Measurements from ENCODE around the gene FAM222B. TPM values are rescaled to one million over a fixed set of nuclear protein-coding genes. Genes with fewer than 3 reads are reported as not detected.
"Not testable (repeated sequence)": the region's sequence is repeated elsewhere in the genome, so short reads cannot be mapped to it uniquely, and the experiment has no call there.

FAM222B gene
- polyA plus RNA-seq, 1 donor, result 20.6 TPM

DNA sequence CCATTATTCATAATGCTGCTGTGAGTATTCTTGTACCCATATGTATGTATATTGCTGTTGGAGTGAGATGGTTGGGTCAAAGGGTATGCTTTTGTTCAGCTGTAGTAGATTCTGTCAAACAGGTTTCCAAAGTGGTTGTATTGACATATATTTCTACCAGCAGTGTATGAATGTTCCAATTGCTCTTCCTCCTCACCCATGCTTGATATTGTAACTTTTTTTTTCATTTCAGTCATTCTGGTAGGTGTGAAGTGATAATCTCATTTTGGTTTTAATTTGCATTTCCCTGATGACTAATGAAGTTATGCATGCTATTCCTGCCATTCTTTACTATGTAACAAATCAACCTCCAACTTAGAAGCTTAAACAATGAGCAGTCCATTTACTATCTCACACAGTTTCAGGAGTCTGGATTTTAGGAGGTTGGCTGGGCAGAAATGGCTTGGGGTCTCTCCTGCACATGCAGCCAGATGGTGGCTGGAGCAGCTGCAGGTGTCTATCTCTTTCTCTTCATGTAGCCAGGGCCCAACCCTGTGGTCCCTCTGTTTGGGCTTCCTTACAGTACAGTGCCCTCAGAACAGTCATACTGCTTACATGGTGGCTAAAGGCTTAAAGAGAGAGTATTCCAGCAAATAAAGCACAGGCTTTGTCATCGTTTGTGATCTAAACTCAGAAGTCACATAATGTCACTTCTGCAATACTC, 33.4 kb upstream of the FAM222B start:
- DNase-seq, result no peak

DNA sequence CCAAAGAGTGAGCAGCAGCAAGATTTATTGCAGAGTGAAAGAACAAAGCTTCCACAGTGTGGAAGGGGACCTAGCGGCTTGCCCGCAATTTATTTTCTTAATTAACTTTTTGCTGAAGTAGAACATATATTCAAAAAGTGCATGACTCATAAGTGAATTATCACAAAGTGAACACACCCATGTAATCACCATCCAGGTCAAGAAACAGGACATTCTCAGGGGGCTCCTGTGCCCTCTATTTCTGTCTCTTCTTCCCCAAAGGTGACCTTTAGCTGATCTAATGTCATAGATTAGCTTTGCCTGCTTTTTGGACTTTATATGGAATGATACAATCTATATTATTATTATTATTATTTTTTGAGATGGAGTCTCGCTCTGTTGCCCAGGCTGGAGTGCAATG, 32.2 kb upstream of the FAM222B start:
- DNase-seq, result no peak

DNA sequence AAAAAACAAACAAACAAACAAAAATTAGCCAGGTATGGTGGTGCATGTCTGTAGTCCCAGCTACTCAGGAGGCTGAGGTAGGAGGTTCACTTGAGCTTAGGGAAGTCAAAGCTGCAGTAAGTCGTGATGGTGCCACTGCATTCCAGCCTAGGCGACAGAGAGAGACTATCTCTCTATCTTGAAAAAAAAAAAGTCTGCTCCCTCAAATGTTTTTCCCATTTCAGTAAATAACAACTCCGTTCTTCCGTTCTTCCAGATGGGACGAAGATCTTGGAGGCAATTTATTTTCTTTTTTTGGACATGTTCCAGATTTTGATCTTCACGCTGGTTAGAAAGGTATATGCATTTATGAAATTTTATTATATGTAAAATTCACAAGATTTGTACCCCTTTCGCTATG, 31.2 kb upstream of the FAM222B start:
- no peak for DNase-seq

DNA sequence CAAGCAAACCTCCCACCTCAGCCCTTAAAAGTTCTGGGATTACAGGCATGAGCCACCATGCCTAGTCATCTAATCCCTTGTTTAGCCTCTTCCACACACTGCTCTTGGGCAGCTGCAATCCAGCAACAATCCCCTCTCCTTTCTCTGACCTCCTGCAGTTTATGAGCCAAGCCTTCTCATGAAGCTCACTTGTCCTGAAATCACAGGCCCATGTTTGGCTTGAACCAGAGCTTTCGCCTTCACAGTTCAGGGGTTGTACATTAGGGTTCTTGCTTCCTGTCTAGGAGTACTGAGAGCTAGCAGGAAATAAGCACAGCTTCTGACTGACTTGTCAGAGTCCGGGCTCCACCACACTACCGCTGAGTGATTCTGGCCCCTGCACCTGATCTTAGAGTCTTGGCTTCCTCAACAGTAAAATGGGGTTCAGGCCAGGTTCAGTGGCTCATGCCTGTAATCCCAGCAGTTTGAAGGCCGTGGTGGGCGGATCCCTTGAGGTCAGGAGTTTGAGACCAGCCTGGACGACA, 28.5 kb upstream of the FAM222B start:
- no peak for DNase-seq

DNA sequence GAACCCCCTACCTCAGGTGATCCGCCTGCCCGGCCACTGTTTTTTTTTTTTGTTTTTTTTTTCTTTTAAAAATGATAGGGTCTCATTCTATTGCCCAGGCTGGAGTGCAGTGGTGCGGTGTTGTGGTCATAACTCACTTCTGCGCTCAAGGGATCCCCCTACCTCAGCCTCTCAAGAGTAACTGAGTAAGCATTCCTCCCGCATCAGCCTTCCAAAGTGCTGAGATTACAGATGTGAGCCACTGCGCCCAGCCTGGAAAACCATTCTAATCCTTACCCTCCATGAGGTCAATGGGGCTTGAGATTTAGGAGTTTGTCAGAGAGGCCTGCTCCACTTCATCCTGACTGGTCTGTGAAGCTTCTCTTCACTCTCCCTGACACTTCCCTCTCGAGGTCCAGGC, 24.7 kb upstream of the FAM222B start:
- no peak for DNase-seq

DNA sequence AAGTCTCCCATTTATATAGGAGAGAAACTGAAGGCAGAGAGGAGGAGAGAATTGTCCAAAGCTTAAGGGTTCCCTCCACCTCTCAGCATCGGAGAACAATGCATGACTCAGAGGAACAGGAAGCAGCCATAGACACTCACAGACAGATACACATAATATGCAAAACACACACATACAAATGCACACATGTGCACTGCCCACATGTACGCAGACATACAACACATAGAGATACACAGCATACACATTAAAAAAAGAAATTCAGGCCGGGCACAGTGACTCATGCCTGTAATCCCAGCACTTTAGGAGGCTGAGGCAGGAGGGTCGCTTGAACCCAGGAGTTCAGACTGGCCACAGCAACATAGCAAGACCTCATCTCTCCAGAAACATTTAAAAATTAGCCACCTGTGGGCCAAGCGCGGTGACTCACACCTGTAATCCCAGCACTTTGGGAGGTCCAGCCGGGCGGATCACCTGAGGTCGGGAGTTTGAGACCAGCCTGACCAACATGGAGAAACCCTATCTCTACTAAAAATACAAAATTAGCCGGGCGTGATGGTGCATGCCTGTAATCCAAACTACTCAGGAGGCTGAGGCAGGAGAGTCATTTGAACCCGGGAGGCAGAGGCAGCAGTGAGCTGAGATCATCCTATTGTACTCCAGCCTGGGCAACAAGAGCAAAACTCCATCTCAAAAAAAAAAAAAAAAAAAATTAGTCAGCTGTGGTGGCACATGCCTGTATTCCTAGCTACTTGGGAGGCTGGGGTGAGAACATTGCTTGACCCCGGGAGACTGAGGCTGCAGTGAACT, 23.6 kb upstream of the FAM222B start:
- no peak for DNase-seq

DNA sequence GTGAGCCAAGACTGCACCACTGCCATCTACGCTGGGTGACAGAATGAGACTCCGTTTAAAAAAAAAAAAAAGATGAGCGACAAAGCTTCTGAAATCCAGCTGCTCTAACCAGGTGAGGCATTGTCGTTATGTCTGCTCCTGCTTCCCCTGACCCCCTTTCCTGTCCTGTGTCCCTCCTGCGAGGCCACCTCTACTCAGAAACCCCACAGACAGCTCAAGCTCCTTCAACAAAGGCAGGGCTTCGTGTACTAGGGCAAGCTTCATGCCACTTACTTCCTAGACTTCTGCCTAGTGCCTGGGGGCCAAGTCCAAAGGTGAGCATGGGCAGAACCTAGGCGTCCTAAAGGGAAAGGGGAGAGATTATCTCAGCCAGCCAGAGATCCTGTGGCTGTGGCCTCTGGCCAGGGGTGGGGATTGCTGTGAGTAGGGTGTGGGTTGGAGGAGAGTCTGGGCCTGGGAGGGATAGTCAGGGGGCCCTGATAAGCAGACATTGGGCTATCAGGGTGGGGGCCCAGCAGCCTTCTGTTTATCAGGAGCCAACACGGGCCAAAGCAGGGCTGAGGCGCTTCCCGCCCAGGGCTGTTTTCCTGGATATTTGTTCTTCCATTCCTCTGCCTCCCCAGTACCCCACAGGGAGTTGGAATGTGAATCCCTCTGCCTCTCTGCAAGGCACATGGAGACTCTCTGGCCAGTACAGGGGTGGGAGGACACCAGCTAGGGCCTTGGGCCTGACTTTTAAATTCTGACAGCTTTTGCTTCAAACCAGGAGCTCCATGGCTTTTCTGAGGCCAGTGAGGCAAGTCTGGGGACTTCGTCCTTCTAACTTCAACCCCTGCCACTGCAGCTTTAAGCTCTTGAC, 22.6 kb upstream of the FAM222B start:
- DNase-seq, result no peak

DNA sequence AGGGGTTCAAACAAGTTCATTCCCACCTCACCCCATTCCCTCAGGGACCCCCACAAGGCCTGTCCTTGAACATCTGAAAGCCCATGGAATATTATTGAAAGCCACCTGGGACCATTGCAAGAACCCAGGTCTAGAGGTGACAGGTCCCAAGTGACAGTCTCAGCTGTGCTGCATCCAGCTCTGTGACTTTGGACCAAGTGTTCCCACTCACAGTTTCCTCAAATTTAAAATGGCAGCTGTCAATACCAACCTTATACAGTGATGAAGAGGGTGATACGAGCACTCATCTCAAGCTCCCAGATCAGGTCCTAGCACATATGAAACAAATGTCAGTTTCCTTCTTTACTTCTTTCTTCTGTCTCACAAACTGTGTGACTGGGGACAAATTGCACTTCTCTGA, 21.4 kb upstream of the FAM222B start:
- DNase-seq, result no peak

DNA sequence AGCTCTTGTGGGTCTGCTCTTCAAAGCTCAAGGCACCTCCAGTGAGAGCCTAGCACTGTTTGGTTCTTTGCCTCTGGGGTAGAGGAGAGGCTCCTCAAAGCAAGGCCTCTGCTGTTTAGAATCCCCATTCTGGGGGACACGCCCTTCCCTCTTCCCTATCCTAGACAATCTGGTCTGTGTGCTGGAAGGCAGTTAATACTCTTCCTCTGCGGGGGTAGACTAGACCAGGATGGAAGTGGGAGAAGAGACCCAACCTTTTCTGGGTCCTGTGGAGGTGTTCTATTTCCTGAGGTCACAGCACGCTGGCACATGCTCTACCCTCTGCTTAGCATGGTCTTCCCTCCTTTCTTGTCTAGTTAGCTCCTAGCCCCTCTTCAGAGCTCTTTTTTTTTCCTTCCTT, 20.0 kb upstream of the FAM222B start:
- DNase-seq, result no peak

DNA sequence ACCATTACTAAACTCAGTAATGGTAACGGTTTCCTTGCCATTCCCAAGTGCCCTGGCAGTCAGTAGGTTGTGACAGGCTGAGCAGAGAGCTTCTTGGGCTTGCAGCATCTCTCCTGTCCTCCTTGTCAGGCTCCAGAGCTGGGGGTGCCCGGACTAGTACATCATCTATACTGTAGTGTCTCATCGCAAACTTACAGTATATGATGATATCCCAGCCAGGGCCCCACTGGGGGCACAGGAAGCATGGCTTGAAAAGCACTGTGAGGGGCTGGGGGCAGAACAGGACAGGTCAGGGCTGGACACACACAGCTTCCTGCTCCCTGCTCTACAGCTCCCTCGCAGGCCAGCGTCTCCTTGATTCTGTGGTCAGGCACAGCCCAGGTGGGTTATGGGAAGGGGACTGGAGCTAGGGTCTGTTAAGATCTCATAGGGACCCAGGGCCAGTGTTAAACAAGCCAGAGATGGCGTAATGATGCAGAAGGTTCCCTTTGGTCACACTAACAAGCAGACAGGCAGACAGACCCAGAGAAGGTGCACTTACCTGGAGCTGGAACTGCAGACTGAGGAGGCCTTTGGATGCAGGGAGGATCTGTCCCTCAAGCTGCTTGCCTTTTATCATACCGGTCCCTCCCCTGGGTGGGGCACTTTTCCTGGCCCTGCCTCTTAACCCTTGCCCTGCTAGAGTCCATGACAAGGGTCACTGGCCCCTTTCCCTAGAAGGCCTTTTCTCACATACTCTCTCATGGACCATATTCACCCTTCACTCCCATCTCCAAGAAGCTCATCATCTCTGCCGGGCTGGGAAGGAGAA, 19.0 kb upstream of the FAM222B start:
- no peak for DNase-seq

DNA sequence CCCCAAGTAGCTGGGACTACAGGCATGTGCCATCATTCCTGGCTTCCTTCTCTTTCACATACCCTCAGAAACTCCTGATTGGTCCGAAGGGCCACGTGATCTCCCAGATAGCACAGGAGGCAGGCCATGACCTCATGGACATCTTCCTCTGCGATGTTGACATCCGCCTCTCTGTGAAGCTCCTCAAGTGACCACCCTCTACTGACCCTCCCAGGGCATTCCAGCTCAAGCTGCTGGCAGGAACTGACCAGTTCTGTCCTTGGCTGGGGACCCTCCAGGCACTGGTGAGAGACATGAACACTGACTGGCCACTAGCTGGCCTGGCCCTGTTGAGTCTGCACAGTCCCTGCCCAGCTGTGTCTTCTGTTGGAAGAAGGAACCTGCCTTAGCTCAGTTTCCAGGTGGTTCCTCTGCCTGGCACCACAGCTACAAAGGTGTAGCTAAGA, 17.8 kb upstream of the FAM222B start:
- no peak for DNase-seq

DNA sequence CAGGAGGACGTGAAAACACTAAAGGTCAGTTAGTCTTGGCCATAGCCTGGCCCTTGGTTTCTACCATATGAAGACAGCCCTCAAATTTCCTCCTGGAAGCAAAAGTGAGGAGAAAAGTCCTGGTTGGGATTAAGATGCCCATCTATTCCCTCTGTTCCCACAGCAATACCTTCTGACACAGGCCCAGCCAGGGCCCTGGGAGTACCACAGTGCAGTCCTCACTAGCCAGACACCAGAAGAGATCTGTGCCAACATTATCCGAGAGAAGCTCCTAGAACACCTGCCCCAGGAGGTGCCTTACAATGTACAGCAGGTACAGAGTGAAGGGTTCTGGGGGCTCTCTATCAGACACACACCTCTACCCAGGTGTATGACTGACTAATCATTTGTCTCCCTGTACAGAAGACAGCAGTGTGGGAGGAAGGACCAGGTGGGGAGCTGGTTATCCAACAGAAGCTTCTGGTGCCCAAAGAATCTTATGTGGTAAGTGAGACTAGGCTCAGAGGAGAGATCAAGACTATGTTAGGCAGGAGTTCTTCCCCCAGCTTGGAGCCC, 16.3 kb upstream of the FAM222B start:
- DNase-seq, result no peak

DNA sequence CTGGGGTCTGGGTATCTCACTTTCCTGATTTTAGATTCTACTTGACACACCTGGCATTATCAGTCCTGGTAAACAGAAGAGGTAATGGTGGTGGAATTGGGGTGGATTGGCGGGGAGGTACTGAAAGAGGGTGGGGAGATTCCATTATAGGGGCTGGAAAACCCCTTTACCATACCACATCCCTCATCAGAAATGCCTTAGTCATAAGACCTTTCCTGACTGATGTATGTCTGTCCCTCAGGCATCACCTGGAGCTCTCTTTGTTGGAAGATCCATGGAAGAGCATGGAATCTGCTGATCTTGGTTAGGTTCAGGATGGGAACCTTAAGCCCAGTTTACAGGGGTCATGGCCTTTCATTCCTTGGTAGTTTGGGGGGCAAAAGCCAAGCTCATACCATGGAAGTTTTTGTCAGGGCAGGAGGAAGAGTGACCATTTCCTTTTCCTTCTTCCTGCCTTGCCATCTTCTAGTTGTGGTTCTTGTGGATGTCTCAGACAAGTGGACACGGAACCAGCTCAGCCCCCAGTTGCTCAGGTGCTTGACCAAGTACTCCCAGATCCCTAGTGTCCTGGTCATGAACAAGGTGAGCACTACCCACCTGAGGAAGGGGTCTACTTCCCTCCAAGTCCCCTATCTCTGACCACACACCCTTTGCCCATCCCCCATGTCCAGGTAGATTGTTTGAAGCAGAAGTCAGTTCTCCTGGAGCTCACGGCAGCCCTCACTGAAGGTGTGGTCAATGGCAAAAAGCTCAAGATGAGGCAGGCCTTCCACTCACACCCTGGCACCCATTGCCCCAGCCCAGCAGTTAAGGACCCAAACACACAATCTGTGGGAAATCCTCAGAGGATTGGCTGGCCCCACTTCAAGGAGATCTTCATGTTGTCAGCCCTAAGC, 15.6 kb upstream of the FAM222B start:
- DNase-seq, result no peak

DNA sequence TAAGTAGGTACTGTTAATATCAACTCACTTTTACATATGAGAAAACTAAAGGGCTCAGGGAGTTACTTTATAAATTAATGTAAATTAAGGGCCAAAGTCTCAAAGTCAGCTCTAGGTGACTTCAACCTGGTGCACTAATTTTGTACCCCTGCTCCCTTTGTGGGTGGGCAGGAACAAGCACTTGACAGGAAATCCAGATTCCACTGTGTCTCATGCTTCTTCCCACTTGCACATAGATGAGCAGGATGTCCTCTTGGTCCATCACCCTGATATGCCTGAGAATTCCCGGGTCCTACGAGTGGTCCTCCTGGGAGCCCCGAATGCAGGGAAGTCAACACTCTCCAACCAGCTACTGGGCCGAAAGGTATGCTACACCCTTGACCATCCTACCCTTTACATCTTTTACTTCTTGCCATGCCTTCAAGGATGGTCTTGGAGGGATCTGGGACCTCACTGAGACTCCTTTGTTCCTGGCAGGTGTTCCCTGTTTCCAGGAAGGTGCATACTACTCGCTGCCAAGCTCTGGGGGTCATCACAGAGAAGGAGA, 13.5 kb upstream of the FAM222B start:
- DNase-seq, result no peak

DNA sequence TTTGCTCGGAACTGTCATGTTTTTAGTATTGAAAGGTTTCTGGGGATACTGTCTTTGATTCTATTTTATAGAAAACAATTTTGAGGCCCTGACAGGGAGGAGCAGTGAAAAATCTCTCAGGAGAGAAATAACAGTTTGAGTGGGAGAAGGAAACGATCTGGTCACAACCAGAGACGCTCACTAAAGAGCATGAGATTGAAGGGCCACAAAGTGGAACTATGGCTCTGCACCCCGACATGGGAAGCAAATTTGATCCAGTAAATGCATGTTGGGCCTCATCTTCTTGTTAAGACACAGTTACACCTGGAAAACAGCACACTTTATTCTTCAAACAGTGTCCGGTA, 12.7 kb upstream of the FAM222B start:
- no peak for DNase-seq

DNA sequence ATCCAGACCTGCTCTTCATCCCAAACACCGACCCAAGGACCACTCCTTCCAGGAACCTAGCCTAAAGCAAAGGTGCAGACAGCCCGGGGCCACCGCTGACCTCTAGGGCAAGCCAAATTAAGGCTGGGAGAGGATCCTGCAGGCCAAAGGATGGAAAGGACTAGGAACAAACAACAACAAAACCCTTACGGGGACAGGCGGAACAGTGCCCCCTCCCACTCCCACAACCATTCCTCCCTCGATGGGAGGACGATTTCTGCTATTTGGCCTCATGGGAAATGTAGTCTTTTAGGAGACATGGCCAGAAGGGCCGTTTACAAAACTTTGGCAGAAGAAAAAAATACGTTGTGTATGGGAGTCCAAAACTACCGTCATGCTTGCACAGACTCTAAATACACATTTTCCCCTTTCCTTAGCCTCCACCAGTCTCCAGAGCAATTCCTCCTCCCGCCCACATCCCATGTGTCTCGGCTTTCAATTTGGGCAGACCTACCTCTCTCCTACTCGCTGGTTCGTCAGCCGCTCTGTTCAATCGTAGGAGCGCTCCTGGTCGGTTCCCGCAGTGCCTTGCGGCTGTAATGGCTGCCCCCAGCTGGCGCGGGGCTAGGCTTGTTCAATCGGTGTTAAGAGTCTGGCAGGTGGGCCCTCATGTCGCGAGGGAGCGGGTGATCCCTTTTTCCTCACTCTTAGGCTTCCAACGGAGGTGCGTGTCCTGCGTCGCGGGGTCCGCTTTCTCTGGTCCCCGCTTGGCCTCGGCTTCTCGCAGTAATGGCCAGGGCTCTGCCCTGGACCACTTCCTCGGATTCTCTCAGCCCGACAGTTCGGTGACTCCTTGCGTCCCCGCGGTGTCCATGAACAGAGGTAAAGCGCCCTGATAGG, 12.1 kb upstream of the FAM222B start, which contains the start of gene ERAL1:
Gene ERAL1, plus strand, starts transcription at position 560 of the 879 bp plus-strand sequence. Its CDS starts 19 bp downstream, at position 579.
- peak; percentile 87 for DNase-seq

DNA sequence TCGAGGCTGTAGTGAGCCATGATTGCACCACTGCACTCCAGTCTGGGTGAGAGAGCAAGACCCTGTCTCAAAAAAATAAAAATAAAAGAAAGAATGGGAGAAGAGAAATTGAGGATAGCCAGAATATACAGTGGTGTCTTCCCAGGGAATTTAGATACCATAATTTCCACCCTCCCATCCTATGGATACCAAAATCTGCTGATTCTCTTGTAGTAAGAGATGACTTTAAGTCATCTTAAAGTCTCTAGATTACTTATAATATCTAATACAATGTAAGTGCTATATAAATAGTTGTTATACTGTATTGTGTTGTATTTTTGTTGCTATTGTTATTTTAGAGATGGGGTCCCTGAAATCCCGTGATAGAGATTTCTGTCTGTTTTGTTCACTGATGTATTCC, 10.7 kb upstream of the FAM222B start:
- no peak for DNase-seq

DNA sequence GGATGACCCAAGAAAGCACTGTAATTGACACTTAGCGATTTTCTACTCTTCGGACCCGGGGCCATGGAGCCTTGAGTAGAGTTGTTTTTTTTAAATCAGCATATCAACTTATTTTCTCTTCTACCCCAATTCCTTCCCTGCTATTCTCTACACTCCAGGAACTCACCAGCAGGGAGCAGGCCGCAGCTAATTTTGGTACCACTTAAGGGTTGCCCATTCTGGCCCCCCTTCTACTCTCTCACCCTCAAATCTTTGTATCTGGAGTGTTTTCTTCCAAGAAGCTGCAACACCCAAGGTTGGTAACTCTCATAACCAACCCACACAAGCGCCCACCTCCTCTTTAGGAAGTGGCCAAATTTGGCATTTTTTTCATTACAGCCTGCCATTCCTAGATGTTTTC, 6.7 kb upstream of the FAM222B start:
- no peak for DNase-seq

DNA sequence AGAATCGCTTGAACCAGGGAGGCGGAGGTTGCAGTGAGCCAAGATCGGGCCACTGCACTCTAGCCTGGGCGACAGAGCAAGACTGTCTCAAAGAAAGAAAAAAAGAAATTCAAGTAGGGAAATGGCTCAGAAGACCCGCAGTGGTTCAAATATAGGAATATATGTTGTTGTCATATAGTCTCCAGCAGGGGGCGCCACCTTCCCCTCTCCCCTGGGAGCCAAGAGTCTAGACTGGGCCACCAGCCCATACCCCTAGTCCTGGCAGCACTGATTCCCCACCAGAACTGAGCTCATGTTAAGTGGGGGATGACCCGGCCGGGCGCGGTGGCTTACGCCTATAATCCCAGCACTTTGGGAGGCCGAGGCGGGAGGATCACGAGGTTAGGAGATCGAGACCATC, 6.1 kb upstream of the FAM222B start:
- not testable (repeated sequence) for DNase-seq

Measured in left kidney (tissue), 2 donors.